Upper lobe of left lung (tissue), 6 donors: Measurements from ENCODE around the gene PURB. TPM values are rescaled to one million over a fixed set of nuclear protein-coding genes. Genes with fewer than 3 reads are reported as not detected.

Experiments used
- ATAC-seq, 2 donors: fragments of 200-7000 bp; cut with Tn5 transposase; one replicate each; pipeline ENCODE4 v1.9.1; 2022; ENCODE audit warnings: mild to moderate bottlenecking in 2 of 2, moderate library complexity in 2 of 2; ENCODE audit not compliant: low FRiP score in 2 of 2
- DNase-seq, 2 donors: peaks; one replicate each; pipeline ENCODE4 v3.0.0-alpha.2; 2019 to 2020
- H3K27ac ChIP-seq, 4 donors: fragments of 200-600 bp; sonication (generic); one replicate each; pipeline ENCODE4 v1.5.1; 2016 to 2019
- H3K27me3 ChIP-seq, 4 donors: fragments of 200-600 bp; sonication (generic); one replicate each; pipeline ENCODE4 v1.5.1; 2017 to 2019
- H3K36me3 ChIP-seq, 4 donors: fragments of 200-600 bp; sonication (generic); one replicate each; pipeline ENCODE4 v1.5.1; 2016 to 2019
- H3K4me1 ChIP-seq, 4 donors: fragments of 200-600 bp; sonication (generic); one replicate each; pipeline ENCODE4 v1.5.1; 2018 to 2019
- H3K4me3 ChIP-seq, 4 donors: fragments of 200-600 bp; sonication (generic); one replicate each; pipeline ENCODE4 v1.5.1; 2017 to 2019; ENCODE audit warnings: mild to moderate bottlenecking in 2 of 4, moderate library complexity in 1 of 4
- H3K9me3 ChIP-seq, 4 donors: fragments of 200-600 bp; sonication (generic); one replicate each; pipeline ENCODE4 v1.5.1; 2018 to 2019
- EP300 ChIP-seq, 4 donors: sonication (generic); formaldehyde crosslinking; IDR thresholded peaks; one replicate each; pipeline ENCODE4 v1.5.1; 2017; ENCODE audit warnings: antibody characterized with exemption in 4 of 4, control low read depth in 2 of 4
- POLR2A ChIP-seq, 4 donors: fragments of 450-650 bp; IDR thresholded peaks; one replicate each; pipeline ENCODE4 v1.5.1; 2016 to 2017; ENCODE audit warnings: antibody characterized with exemption in 4 of 4, mild to moderate bottlenecking in 2 of 4
- POLR2AphosphoS5 ChIP-seq, 2 donors: sonication (generic); formaldehyde crosslinking; IDR thresholded peaks; one replicate each; pipeline ENCODE4 v1.5.1; 2017; ENCODE audit warnings: antibody characterized with exemption in 2 of 2
- whole genome bisulfite sequencing, 2 donors: methylation state at CpG; one replicate each; pipeline ENCODE4 v1.1.5; 2017 to 2018; 5-methylcytosine and 5-hydroxymethylcytosine counted together
- total RNA-seq, 6 donors: library from RNA; depleted of rRNA in 4 of 6; stranded (reverse); fragments of >200 nt in 4 of 6; gene quantifications; one replicate each; pipeline versions ENCODE4 v1.1.0 to v1.2.1, GENCODE V29; 2016 to 2021
- TF ChIP-seq, protein P1 (sequence below), 6 experiments: fragments of 450-650 bp in 4 of 6; fragments of 200-600 bp in 2 of 6; sonication (generic) in 2 of 6; IDR thresholded peaks; one replicate each; pipeline ENCODE4 v1.5.1; 2016 to 2019; ENCODE audit warnings: antibody characterized with exemption in 6 of 6
- donor health status: DM: no; HTN: no; CAD: no; lungs with moderate emphysema.
- donor health status: DM: no; HTN: yes; CAD: no; lungs with severe emphysema.

Gene PURB
- total RNA-seq, 6 donors from 2014 or later = 15.0 to 38.2 (median 21.7) TPM

DNA sequence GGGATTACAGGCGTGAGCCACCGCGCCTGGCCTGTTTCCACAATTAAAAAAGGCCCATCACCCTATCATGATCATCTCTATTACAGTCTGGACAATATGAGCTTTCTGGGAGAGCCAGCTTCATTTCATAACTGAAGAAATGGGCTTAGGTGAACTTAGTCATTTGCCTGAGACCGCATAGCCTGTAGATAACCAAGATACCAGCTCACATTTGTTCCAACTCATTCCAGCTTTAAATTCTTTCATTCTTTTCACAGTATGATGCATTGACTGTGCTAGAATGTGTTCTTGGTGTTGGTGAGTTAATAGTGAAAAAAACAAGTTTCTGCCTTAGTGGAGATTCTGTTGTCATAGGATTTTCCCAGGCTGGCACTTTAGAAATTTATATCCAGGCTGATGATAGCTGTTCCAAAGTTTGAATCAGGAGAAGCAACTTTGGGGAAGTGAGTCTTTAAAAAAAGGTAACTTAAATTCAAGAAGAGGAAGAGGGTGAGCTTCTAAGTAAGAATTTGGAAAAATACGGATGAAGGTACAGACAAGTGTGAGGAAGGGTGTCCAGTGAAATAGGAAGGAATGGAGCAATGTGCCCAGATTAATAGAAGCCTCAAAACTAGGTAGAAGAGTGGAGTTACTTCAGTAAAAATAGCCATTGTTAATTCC, 35.3 kb downstream of the PURB start:
- Histone ChIP-seq H3K4me3 (no peak overlapping the region), H3K36me3 (no peaks in the 10 kb centered on the region), H3K27ac (no peak overlapping the region), H3K4me1 (peaks cover 11 to 27% (median 19%) of the 10 kb centered on the region in 4 donors), H3K27me3 (no peaks in the 10 kb centered on the region), H3K9me3 (no peaks in the 10 kb centered on the region)
- TF ChIP-seq, protein P1, sequence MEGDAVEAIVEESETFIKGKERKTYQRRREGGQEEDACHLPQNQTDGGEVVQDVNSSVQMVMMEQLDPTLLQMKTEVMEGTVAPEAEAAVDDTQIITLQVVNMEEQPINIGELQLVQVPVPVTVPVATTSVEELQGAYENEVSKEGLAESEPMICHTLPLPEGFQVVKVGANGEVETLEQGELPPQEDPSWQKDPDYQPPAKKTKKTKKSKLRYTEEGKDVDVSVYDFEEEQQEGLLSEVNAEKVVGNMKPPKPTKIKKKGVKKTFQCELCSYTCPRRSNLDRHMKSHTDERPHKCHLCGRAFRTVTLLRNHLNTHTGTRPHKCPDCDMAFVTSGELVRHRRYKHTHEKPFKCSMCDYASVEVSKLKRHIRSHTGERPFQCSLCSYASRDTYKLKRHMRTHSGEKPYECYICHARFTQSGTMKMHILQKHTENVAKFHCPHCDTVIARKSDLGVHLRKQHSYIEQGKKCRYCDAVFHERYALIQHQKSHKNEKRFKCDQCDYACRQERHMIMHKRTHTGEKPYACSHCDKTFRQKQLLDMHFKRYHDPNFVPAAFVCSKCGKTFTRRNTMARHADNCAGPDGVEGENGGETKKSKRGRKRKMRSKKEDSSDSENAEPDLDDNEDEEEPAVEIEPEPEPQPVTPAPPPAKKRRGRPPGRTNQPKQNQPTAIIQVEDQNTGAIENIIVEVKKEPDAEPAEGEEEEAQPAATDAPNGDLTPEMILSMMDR (IDR thresholded peaks at IDR 0.05) = no peak
- TF ChIP-seq POLR2AphosphoS5 (IDR thresholded peaks at IDR 0.05) = no peak
- no peak for TF ChIP-seq POLR2A (IDR thresholded peaks at IDR 0.05)
- TF ChIP-seq EP300 (IDR thresholded peaks at IDR 0.05) = no peak
- DNase-seq (no peak), ATAC-seq (no peak)
- WGBS, 2 donors = 88 to 92% methylated on average over 5 of the region's 5 CpGs

DNA sequence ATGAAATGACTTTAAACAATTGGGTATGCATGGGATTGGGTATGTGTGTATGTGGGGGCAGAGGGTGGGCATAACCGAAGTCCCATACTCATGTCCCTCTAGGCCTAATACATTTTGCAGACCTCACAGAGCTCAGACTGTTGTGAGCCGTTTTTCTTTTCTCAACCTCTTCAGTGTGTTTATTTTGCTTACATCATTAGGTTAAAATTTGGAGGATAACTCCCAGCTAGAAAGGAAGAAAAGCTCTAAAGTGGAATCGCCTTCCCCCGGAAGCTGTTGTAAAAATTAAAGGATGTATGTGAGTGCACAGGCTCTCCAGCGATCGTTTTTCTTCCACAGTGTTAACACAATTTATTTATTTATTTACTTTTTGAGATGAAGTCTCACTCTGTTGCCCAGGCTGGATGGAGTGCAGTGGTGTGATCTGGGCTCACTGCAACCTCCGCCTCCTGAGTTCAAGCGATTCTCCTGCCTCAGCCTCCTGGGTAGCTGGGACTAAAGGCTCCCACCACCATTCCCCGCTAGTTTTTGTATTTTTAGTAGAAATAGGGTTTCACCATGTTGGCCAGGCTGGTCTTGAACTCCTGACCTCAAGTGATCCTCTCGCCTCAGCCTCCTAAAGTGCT, 36.0 kb downstream of the PURB start:
- TF ChIP-seq POLR2AphosphoS5 (IDR thresholded peaks at IDR 0.05) (no peak), POLR2A (IDR thresholded peaks at IDR 0.05) (no peak), EP300 (IDR thresholded peaks at IDR 0.05) (no peak)
- TF ChIP-seq, protein P1 (IDR thresholded peaks at IDR 0.05) = no peak
- H3K27ac ChIP-seq = peak overlapping the region in 1 of 4 donors; percentile 98
- H3K36me3 ChIP-seq = no peaks in the 10 kb centered on the region
- H3K4me3 ChIP-seq = no peak overlapping the region
- no peaks in the 10 kb centered on the region for H3K27me3 ChIP-seq
- 67 to 76% methylated on average over 10 of the region's 10 CpGs for WGBS, 2 donors
- ATAC-seq (no peak), DNase-seq (no peak)
- H3K4me1 ChIP-seq = peaks cover 14 to 33% (median 20%) of the 10 kb centered on the region in 4 donors
- H3K9me3 ChIP-seq = no peaks in the 10 kb centered on the region

DNA sequence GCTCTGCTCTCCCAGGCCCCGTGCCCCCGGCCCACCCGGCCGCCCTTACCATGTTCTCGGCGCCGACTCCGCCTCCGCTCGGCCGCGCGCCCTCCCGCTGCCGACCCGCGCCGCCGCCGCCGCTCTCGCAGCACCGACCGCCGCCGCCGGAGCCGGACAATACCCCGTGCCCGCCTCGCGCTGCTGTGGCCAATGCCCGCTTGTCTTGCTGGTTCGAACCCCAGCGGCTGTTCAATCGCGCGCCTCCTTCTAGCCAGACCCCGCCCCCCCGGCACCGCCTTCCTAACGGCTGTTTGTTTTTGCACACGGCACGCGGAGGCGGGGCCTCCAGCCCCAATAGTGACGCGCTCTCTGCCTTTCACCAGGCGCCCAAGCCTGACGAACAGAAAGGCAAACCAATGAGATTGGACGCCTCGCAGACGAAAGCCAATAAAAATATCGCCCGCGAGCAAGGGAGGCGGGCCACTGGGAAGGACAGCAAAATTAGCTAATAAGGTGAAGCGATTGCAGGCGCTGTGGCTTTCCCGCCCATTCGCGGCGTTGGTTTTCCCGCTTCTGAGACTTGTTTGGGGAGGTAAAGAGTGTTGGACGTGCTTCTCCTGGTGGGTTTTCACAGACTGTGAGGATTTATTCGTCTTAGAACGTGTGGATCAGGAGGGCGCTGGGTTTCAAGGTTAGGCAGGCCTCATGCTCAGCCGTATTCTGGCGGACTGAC, 37.3 kb downstream of the PURB start, which contains the start of gene H2AZ2:
TSS of gene H2AZ2 (minus strand) at position 168 of the 715 bp plus-strand sequence. CDS start at position 52, 116 bp downstream.
- peak within 1 kb of the TSS; percentile 48 to 84 (median 74) for H3K4me3 ChIP-seq

DNA sequence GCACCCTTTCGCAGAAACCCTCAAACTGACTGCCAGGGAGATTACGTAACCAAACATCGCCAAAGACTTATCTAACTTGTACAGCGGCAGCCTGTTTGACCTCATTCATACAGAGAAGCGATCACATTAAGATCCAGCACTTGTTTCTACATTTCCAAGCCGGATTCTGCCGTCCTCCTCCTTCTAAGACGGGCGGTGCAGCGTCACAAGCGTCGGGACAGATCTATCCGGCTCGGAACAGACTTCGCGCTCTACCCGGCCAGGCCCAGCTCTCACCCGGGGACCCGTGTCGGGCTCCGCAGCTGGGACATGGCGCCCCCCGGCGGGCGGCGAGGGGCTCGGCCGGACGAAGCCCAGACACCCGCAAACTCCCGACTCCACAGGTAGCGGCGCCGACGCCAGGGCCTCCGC, 37.8 kb downstream of the PURB start:
- peak; percentile 92 to 97 for DNase-seq
- peak; percentile 89 for ATAC-seq
- H3K4me3 ChIP-seq = peak overlapping the region; percentile 48 to 84 (median 74)
- WGBS, 2 donors = 0% methylated on average over 7 to 36 of the region's 36 CpGs
- H3K9me3 ChIP-seq = no peaks in the 10 kb centered on the region
- peak overlapping the region; percentile 96 to 98 (median 98) for H3K27ac ChIP-seq
- TF ChIP-seq, protein P1 (IDR thresholded peaks at IDR 0.05) = peak; percentile 84 to 99 (median 96)
- TF ChIP-seq POLR2AphosphoS5 (IDR thresholded peaks at IDR 0.05) = no peak
- H3K4me1 ChIP-seq = peaks cover 17 to 42% (median 21%) of the 10 kb centered on the region in 4 donors
- H3K27me3 ChIP-seq = no peaks in the 10 kb centered on the region
- peaks cover 0 to 3% (median 0%) of the 10 kb centered on the region in 4 donors for H3K36me3 ChIP-seq

More for the DNA sequence above, 37.3 kb downstream of the PURB start, which contains the start of gene H2AZ2:
- DNase-seq (peak; percentile 99 to 100), ATAC-seq (peak; percentile 96 to 99)
- no peaks in the 10 kb centered on the region for H3K27me3 ChIP-seq
- no peaks in the 10 kb centered on the region for H3K36me3 ChIP-seq
- peak within 1 kb of the TSS; percentile 96 to 98 (median 98) for H3K27ac ChIP-seq
- peaks cover 14 to 36% (median 20%) of the 10 kb centered on the region in 4 donors for H3K4me1 ChIP-seq
- TF ChIP-seq POLR2A (IDR thresholded peaks at IDR 0.05) (peak in 3 of 4 donors; percentile 90 to 95 (median 95)), EP300 (IDR thresholded peaks at IDR 0.05) (no peak), POLR2AphosphoS5 (IDR thresholded peaks at IDR 0.05) (peak; percentile 42 to 82)
- TF ChIP-seq, protein P1 (IDR thresholded peaks at IDR 0.05) = peak in 3 of 6 experiments; percentile 17 to 73 (median 64)
- 1% methylated on average over 33 to 56 of the region's 70 CpGs for WGBS, 2 donors
- no peaks in the 10 kb centered on the region for H3K9me3 ChIP-seq
